HEK293 (cell line): ENCODE data around the gene MAPK11.

Experiments used
- CTCF ChIP-seq: fragments of 450-650 bp; formaldehyde crosslinking; IDR thresholded peaks from 2 replicates; pipeline ENCODE4 v1.5.1; 2016; ENCODE audit warnings: missing biosample characterization, missing genetic modification characterization
- SP2 ChIP-seq: fragments of 450-650 bp; formaldehyde crosslinking; IDR thresholded peaks from 2 replicates; pipeline ENCODE4 v1.5.1; 2016; ENCODE audit warnings: missing biosample characterization, missing genetic modification characterization
- YY1 ChIP-seq: fragments of 450-650 bp; formaldehyde crosslinking; IDR thresholded peaks from 2 replicates; pipeline ENCODE4 v1.5.1; 2018; ENCODE audit warnings: missing biosample characterization, missing genetic modification characterization
- ZNF138 ChIP-seq: fragments of 450-650 bp; formaldehyde crosslinking; IDR thresholded peaks from 2 replicates; pipeline ENCODE4 v1.5.1; 2016; ENCODE audit warnings: missing biosample characterization, missing genetic modification characterization, borderline replicate concordance
- ZNF660 ChIP-seq: fragments of 450-650 bp; IDR thresholded peaks from 2 replicates; pipeline ENCODE4 v1.5.1; 2018; ENCODE audit warnings: missing biosample characterization, mild to moderate bottlenecking, missing genetic modification characterization

- no peak for TF ChIP-seq CTCF (tag by site-specific recombination)
- TF ChIP-seq YY1 (tag by site-specific recombination): no peak
- no peak for TF ChIP-seq ZNF660
- no peak for TF ChIP-seq ZNF138 (tag by site-specific recombination)
- no peak for TF ChIP-seq SP2 (tag by site-specific recombination)
Measured at GRCh38 chr22:50286275-50286674, 16.1 kb upstream of the MAPK11 start.
